SK-N-SH (cell line): ENCODE results near the gene CLIP3. TPM values are rescaled to one million over a fixed set of nuclear protein-coding genes. Genes with fewer than 3 reads are reported as not detected.
A peak's percentile ranks its signal among the peaks of the same experiment; 100 is the strongest.

Source experiments
- CTCF ChIA-PET: fragments of 300-600, 350-600 bp; formaldehyde crosslinking; extraction: SDS; loops from one replicate; lab custom pipeline; 2021; lab: Yijun Ruan, JAX
- POLR2A ChIA-PET: fragments of 350-600 bp; sonication (Branson Sonifier 250); formaldehyde crosslinking; extraction: SDS; loops from one replicate; lab custom pipeline; 2020; ENCODE audit warnings: antibody characterized with exemption, inconsistent platforms; lab: Yijun Ruan, JAX
- DNase-seq: peaks from one replicate; pipeline ENCODE4 v3.0.0; 2012
- H2AFZ ChIP-seq: fragments of 200-600 bp; sonication (generic); 2 replicates; pipeline ENCODE4 v1.8.1; 2016; ENCODE audit warnings: antibody characterized with exemption, mild to moderate bottlenecking, low read depth
- H3F3A ChIP-seq: fragments of 200-600 bp; sonication (generic); replicated peaks from 2 replicates; pipeline ENCODE3; 2016; ENCODE audit warnings: antibody characterized with exemption, mild to moderate bottlenecking; ENCODE audit not compliant: insufficient read depth
- H3K27ac ChIP-seq, 2 experiments: fragments of 200-500 bp in 1 of 2; fragments of 200-600 bp in 1 of 2; sonication (Bioruptor generic) in 1 of 2; sonication (generic), shearing (Covaris generic) in 1 of 2; 2 replicates each; pipeline versions ENCODE4 v1.5.1 to v1.6.1; 2014 to 2016; ENCODE audit warnings: low read depth in 2 of 2, inconsistent platforms in 1 of 2, low read length in 1 of 2, mild to moderate bottlenecking in 1 of 2, mixed read lengths in 1 of 2
- H3K27me3 ChIP-seq: fragments of 200-600 bp; sonication (generic), shearing (Covaris generic); 2 replicates; pipeline ENCODE4 v1.6.1; 2016; ENCODE audit warnings: mixed run types; ENCODE audit not compliant: insufficient read depth
- H3K36me3 ChIP-seq, 2 experiments: fragments of 200-500 bp in 1 of 2; fragments of 200-600 bp in 1 of 2; sonication (Bioruptor generic) in 1 of 2; sonication (generic) in 1 of 2; replicated peaks in 1 of 2; 2 replicates each; pipeline versions ENCODE3 to v1.5.1; 2014 to 2016; ENCODE audit warnings: low read length in 1 of 2, mild to moderate bottlenecking in 1 of 2; ENCODE audit not compliant: insufficient read depth in 2 of 2, control insufficient read depth in 1 of 2
- H3K4me1 ChIP-seq, 2 experiments: fragments of 200-500 bp in 1 of 2; fragments of 200-600 bp in 1 of 2; sonication (Bioruptor generic) in 1 of 2; sonication (generic), shearing (Covaris generic) in 1 of 2; 2 replicates each; pipeline versions ENCODE4 v1.5.1 to v1.6.1; 2014 to 2016; ENCODE audit warnings: low read depth in 1 of 2, low read length in 1 of 2, mixed run types in 1 of 2; ENCODE audit not compliant: insufficient read depth in 2 of 2, control insufficient read depth in 1 of 2
- H3K4me2 ChIP-seq: fragments of 200-600 bp; sonication (generic), shearing (Covaris generic); 2 replicates; pipeline ENCODE4 v1.6.1; 2017; ENCODE audit warnings: mixed run types
- H3K4me3 ChIP-seq, 2 experiments: fragments of 200-500 bp in 1 of 2; fragments of 200-600 bp in 1 of 2; sonication (Bioruptor generic) in 1 of 2; sonication (generic), shearing (Covaris generic) in 1 of 2; 2 replicates each; pipeline versions ENCODE4 v1.5.1 to v1.8.1; 2014 to 2016; ENCODE audit warnings: low read depth in 2 of 2, inconsistent platforms in 1 of 2, low read length in 1 of 2, mild to moderate bottlenecking in 1 of 2, mixed read lengths in 1 of 2, moderate library complexity in 1 of 2
- H3K79me2 ChIP-seq: fragments of 200-600 bp; sonication (generic); 2 replicates; pipeline ENCODE4 v1.8.1; 2017; ENCODE audit warnings: mild to moderate bottlenecking; ENCODE audit not compliant: insufficient read depth
- H3K9ac ChIP-seq: fragments of 200-600 bp; sonication (generic); 2 replicates; pipeline ENCODE4 v1.6.1; 2017; ENCODE audit warnings: mixed run types
- H3K9me2 ChIP-seq: fragments of 200-600 bp; sonication (generic); 2 replicates; pipeline ENCODE4 v1.6.1; 2017; ENCODE audit warnings: mixed run types
- H3K9me3 ChIP-seq: fragments of 200-600 bp; sonication (generic); 2 replicates; pipeline ENCODE4 v1.6.1; 2017; ENCODE audit warnings: mixed run types, mild to moderate bottlenecking, moderate library complexity
- H4K20me1 ChIP-seq: fragments of 200-600 bp; sonication (generic); 2 replicates; pipeline ENCODE4 v1.6.1; 2017; ENCODE audit warnings: mild to moderate bottlenecking, mixed run types; ENCODE audit not compliant: insufficient read depth
- CHD2 ChIP-seq: fragments of 150-350 bp; IDR thresholded peaks from 2 replicates; pipeline ENCODE4 v1.6.1; 2018; ENCODE audit warnings: low read length; ENCODE audit not compliant: partially characterized antibody
- ELF1 ChIP-seq: IDR thresholded peaks from 2 replicates; pipeline ENCODE4 v1.4.0; 2012
- EP300 ChIP-seq, 2 experiments: IDR thresholded peaks; 2 replicates each; pipeline versions ENCODE4 v1.4.0 to v1.6.1; 2012; ENCODE audit warnings: borderline replicate concordance in 1 of 2, low read depth in 1 of 2, low read length in 1 of 2
- FOXM1 ChIP-seq: IDR thresholded peaks from 2 replicates; pipeline ENCODE4 v1.4.0; 2012; ENCODE audit warnings: low read depth, mild to moderate bottlenecking
- GABPA ChIP-seq: IDR thresholded peaks from 2 replicates; pipeline ENCODE4 v1.4.0; 2012; ENCODE audit warnings: low read depth, mild to moderate bottlenecking
- IRF3 ChIP-seq: fragments of 150-350 bp; IDR thresholded peaks from 2 replicates; pipeline ENCODE4 v1.6.1; 2016; ENCODE audit warnings: mild to moderate bottlenecking, low read depth, low read length
- JUND ChIP-seq: IDR thresholded peaks from 2 replicates; pipeline ENCODE4 v1.4.0; 2012
- MEF2A ChIP-seq: IDR thresholded peaks from 2 replicates; pipeline ENCODE4 v1.4.0; 2012; ENCODE audit warnings: low read depth, borderline replicate concordance
- MXI1 ChIP-seq: IDR thresholded peaks from 2 replicates; pipeline ENCODE4 v1.6.1; 2012; ENCODE audit warnings: mild to moderate bottlenecking, low read depth, low read length, improper control_type of control experiment
- NFIC ChIP-seq: IDR thresholded peaks from 2 replicates; pipeline ENCODE4 v1.4.0; 2012; ENCODE audit warnings: borderline replicate concordance
- NRF1 ChIP-seq: IDR thresholded peaks from 2 replicates; pipeline ENCODE4 v1.6.1; 2012; ENCODE audit warnings: low read depth, mild to moderate bottlenecking, low read length
- PBX3 ChIP-seq: IDR thresholded peaks from 2 replicates; pipeline ENCODE4; 2012
- POLR2AphosphoS5 ChIP-seq: IDR thresholded peaks from 2 replicates; pipeline ENCODE4 v1.6.1; 2012; ENCODE audit warnings: low read depth, low read length
- RFX5 ChIP-seq: IDR thresholded peaks from 2 replicates; pipeline ENCODE4 v1.6.1; 2012; ENCODE audit warnings: mild to moderate bottlenecking, improper control_type of control experiment, low read length
- RXRA ChIP-seq: IDR thresholded peaks from 2 replicates; pipeline ENCODE4 v1.4.0; 2012; ENCODE audit warnings: low read depth, mild to moderate bottlenecking, borderline replicate concordance
- SIN3A ChIP-seq: IDR thresholded peaks from 2 replicates; pipeline ENCODE4 v1.6.1; 2012; ENCODE audit warnings: low read depth, mild to moderate bottlenecking, low read length, moderate library complexity, borderline replicate concordance
- TAF1 ChIP-seq: IDR thresholded peaks from 2 replicates; pipeline ENCODE4 v1.6.1; 2012; ENCODE audit warnings: low read depth, mild to moderate bottlenecking, low read length, moderate library complexity, borderline replicate concordance
- TCF12 ChIP-seq: IDR thresholded peaks from 2 replicates; pipeline ENCODE4 v1.4.0; 2012
- TEAD4 ChIP-seq: IDR thresholded peaks from 2 replicates; pipeline ENCODE4 v1.4.0; 2012; ENCODE audit warnings: mild to moderate bottlenecking, borderline replicate concordance; ENCODE audit not compliant: insufficient read depth
- USF1 ChIP-seq: IDR thresholded peaks from 2 replicates; pipeline ENCODE4 v1.4.0; 2012; ENCODE audit warnings: low read depth, borderline replicate concordance
- YY1 ChIP-seq: IDR thresholded peaks from 2 replicates; pipeline ENCODE4 v1.4.0; 2012; ENCODE audit warnings: low read depth, mild to moderate bottlenecking
- WGBS: methylation state at CpG from one replicate; pipeline ENCODE4 v1.1.6; 2017; ENCODE audit warnings: low lambda C conversion rate; 5-methylcytosine and 5-hydroxymethylcytosine counted together
- polyA plus RNA-seq, 3 experiments: library from polyadenylated mRNA; depleted of rRNA; stranded (reverse); fragments of >200 nt; gene quantifications; 2 replicates each; pipeline ENCODE4 v1.2.3, GENCODE V29; 2012
- TF ChIP-seq, protein P1 (sequence below): IDR thresholded peaks from 2 replicates; pipeline ENCODE4 v1.4.0; 2012; ENCODE audit warnings: low read depth, borderline replicate concordance
- TF ChIP-seq, protein P2 (sequence below): IDR thresholded peaks from 2 replicates; pipeline ENCODE4 v1.4.0; 2012; ENCODE audit warnings: low read depth

Gene CLIP3
- polyA plus RNA-seq, 1 of the 3 experiments (the other 2 are of a cell fraction): 13.1 TPM

- TF ChIP-seq PBX3 (no peak), EP300 (IDR thresholded peaks at IDR 0.05; ENCODE audit: borderline replicate concordance in 1 of 2, low read depth in 1 of 2, low read length in 1 of 2) (no peak), TAF1 (no peak)
- TF ChIP-seq, all 33 proteins: peak for 0
Observed at GRCh38 chr19:36019061-36019670, 13.5 kb downstream of the CLIP3 start (continued).

- H3K9me3 ChIP-seq: no peaks in the 10 kb centered on the region
- H2AFZ ChIP-seq: peak within 1 kb of the TSS; percentile 71
- ChIA-PET POLR2A (interaction anchor here (0.8 to 1.4 kb wide), 4 partner anchors 18 to 114 kb away, joined by 4 to 6 read pairs (median 4); partner anchors contain the start of genes NFKBID, THAP8 and WDR62), CTCF (interaction anchor here (0.8 to 1.5 kb wide), 3 partner anchors 16 to 77 kb away, joined by 3 read pairs; no protein-coding TSS in a partner anchor)
- no peaks in the 10 kb centered on the region for H3F3A ChIP-seq
- H3K27ac ChIP-seq: peak within 1 kb of the TSS; percentile 20 to 58; a peak in 2 of 4 replicates
- no peaks in the 10 kb centered on the region for H4K20me1 ChIP-seq
- H3K4me1 ChIP-seq: peaks cover 5 to 21% of the 10 kb centered on the region in 2 experiments; a peak in 2 of 4 replicates
- H3K27me3 ChIP-seq: no peaks in the 10 kb centered on the region
- under 1% methylated on average over 34 of the region's 42 CpGs for WGBS
- H3K4me3 ChIP-seq: peak within 1 kb of the TSS; percentile 70 to 80
- H3K4me2 ChIP-seq: peak within 1 kb of the TSS; percentile 92
- peak; percentile 98 for DNase-seq
- H3K36me3 ChIP-seq: peaks cover 0 to 24% of the 10 kb centered on the region in 2 experiments
- peaks cover 8% of the 10 kb centered on the region; the same call in 1 of the 2 replicates for H3K79me2 ChIP-seq
- H3K9ac ChIP-seq: peak within 1 kb of the TSS; percentile 78
- H3K9me2 ChIP-seq: no peaks in the 10 kb centered on the region
- TF ChIP-seq, protein P1, sequence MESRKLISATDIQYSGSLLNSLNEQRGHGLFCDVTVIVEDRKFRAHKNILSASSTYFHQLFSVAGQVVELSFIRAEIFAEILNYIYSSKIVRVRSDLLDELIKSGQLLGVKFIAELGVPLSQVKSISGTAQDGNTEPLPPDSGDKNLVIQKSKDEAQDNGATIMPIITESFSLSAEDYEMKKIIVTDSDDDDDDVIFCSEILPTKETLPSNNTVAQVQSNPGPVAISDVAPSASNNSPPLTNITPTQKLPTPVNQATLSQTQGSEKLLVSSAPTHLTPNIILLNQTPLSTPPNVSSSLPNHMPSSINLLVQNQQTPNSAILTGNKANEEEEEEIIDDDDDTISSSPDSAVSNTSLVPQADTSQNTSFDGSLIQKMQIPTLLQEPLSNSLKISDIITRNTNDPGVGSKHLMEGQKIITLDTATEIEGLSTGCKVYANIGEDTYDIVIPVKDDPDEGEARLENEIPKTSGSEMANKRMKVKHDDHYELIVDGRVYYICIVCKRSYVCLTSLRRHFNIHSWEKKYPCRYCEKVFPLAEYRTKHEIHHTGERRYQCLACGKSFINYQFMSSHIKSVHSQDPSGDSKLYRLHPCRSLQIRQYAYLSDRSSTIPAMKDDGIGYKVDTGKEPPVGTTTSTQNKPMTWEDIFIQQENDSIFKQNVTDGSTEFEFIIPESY: no peak
- TF ChIP-seq YY1 (peak; percentile 9; the same call in 1 of the 2 replicates), POLR2AphosphoS5 (peak; percentile 45), NRF1 (no peak), TEAD4 (no peak), TCF12 (no peak), RFX5 (0 out of 2 replicates have a peak, but pooled peaks have one; percentile 14), IRF3 (peak; percentile 85), CHD2 (peak; percentile 97), ELF1 (peak; percentile 86; the same call in 1 of the 2 replicates), GABPA (peak; percentile 58; the same call in 1 of the 2 replicates), MXI1 (peak; percentile 97), MEF2A (no peak), NFIC (no peak), USF1 (no peak), JUND (no peak), FOXM1 (no peak), RXRA (no peak), SIN3A (peak; percentile 92; the same call in 1 of the 2 replicates), TAF1 (peak; percentile 49; the same call in 1 of the 2 replicates), PBX3 (peak; percentile 57)
- TF ChIP-seq, protein P2, sequence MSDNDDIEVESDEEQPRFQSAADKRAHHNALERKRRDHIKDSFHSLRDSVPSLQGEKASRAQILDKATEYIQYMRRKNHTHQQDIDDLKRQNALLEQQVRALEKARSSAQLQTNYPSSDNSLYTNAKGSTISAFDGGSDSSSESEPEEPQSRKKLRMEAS: peak; percentile 69
Observed at GRCh38 chr19:36014012-36014924, 18.4 kb downstream of the CLIP3 start, which contains the start of gene ALKBH6. TSS of gene ALKBH6 (minus strand) at chr19:36014213. CDS start at chr19:36013397, 816 bp downstream.
